Skeletal muscle satellite cell (primary cell): ENCODE data around the gene VAMP7.
"Not testable (repeated sequence)": the region's sequence is repeated elsewhere in the genome, so short reads cannot be mapped to it uniquely, and the experiment has no call there.

ENCODE experiments used
- H3K27me3 ChIP-seq: 2 replicates; pipeline ENCODE4 v1.7.0; 2013; ENCODE audit warnings: low read length; ENCODE audit not compliant: control insufficient read depth, insufficient read depth
- H3K36me3 ChIP-seq: 2 replicates; pipeline ENCODE4 v1.7.0; 2013; ENCODE audit warnings: mild to moderate bottlenecking, control low read depth, low read length; ENCODE audit not compliant: insufficient read depth
- H3K4me1 ChIP-seq: 2 replicates; pipeline ENCODE4 v1.7.0; 2013; ENCODE audit warnings: low read length; ENCODE audit not compliant: control insufficient read depth, insufficient read depth
- H3K4me2 ChIP-seq: 2 replicates; pipeline ENCODE4 v1.7.0; 2013; ENCODE audit warnings: mild to moderate bottlenecking, low read length
- H3K4me3 ChIP-seq: 2 replicates; pipeline ENCODE4 v1.7.0; 2013; ENCODE audit warnings: low read length
- H3K9ac ChIP-seq: 2 replicates; pipeline ENCODE4 v1.7.0; 2013; ENCODE audit warnings: mild to moderate bottlenecking, low read depth, low read length, moderate library complexity
- H3K9me3 ChIP-seq: replicated peaks from 2 replicates; pipeline ENCODE4 v1.7.0; 2013; ENCODE audit warnings: mild to moderate bottlenecking, control low read depth, low read length

VAMP7 gene

GRCh38 chrX:155923200-155923599, 42.1 kb downstream of the VAMP7 start:
- peaks cover 15% of the 10 kb centered on the region for H3K36me3 ChIP-seq

GRCh38 chrX:155930852-155931618, 49.9 kb downstream of the VAMP7 start:
- H3K4me2 ChIP-seq, H3K9me3 ChIP-seq, H3K27me3 ChIP-seq, H3K36me3 ChIP-seq, H3K4me3 ChIP-seq, H3K4me1 ChIP-seq, H3K9ac ChIP-seq: not testable (repeated sequence)

More at GRCh38 chrX:155923200-155923599, 42.1 kb downstream of the VAMP7 start:
- Histone ChIP-seq H3K27me3 (no peaks in the 10 kb centered on the region), H3K4me3 (no peak overlapping the region), H3K9me3 (peaks cover under 1% of the 10 kb centered on the region), H3K4me2 (no peak overlapping the region), H3K4me1 (no peaks in the 10 kb centered on the region), H3K9ac (no peak overlapping the region)

- Histone ChIP-seq H3K4me1 (no peaks in the 10 kb centered on the region), H3K4me2 (no peak overlapping the region), H3K4me3 (no peak overlapping the region), H3K9ac (no peak overlapping the region), H3K9me3 (no peaks in the 10 kb centered on the region), H3K36me3 (no peaks in the 10 kb centered on the region), H3K27me3 (no peaks in the 10 kb centered on the region)
Measured at GRCh38 chrX:155938132-155938531, 57.0 kb downstream of the VAMP7 start.

GRCh38 chrX:155949098-155949497, 68.0 kb downstream of the VAMP7 start:
- Histone ChIP-seq H3K27me3 (no peaks in the 10 kb centered on the region), H3K4me3 (no peak overlapping the region), H3K9ac (no peak overlapping the region), H3K9me3 (no peaks in the 10 kb centered on the region), H3K36me3 (no peaks in the 10 kb centered on the region), H3K4me1 (no peaks in the 10 kb centered on the region), H3K4me2 (no peak overlapping the region)

- Histone ChIP-seq H3K4me2 (no peak overlapping the region), H3K4me3 (no peak overlapping the region), H3K27me3 (no peaks in the 10 kb centered on the region), H3K4me1 (no peaks in the 10 kb centered on the region), H3K9me3 (no peaks in the 10 kb centered on the region), H3K36me3 (no peaks in the 10 kb centered on the region), H3K9ac (no peak overlapping the region)
Measured at GRCh38 chrX:155951237-155951789, 70.2 kb downstream of the VAMP7 start.

- Histone ChIP-seq H3K9ac (no peak overlapping the region), H3K4me2 (no peak overlapping the region), H3K27me3 (no peaks in the 10 kb centered on the region), H3K4me1 (no peaks in the 10 kb centered on the region), H3K9me3 (no peaks in the 10 kb centered on the region), H3K4me3 (no peak overlapping the region), H3K36me3 (no peaks in the 10 kb centered on the region)
Measured at GRCh38 chrX:155953055-155953454, 71.9 kb downstream of the VAMP7 start.

- Histone ChIP-seq H3K9me3 (no peaks in the 10 kb centered on the region), H3K4me3 (no peak overlapping the region), H3K4me1 (no peaks in the 10 kb centered on the region), H3K4me2 (no peak overlapping the region), H3K9ac (no peak overlapping the region), H3K36me3 (no peaks in the 10 kb centered on the region), H3K27me3 (no peaks in the 10 kb centered on the region)
Measured at GRCh38 chrX:155954793-155955192, 73.6 kb downstream of the VAMP7 start.

GRCh38 chrX:155956099-155956498, 75.0 kb downstream of the VAMP7 start:
- Histone ChIP-seq H3K9me3 (no peaks in the 10 kb centered on the region), H3K27me3 (no peaks in the 10 kb centered on the region), H3K4me1 (no peaks in the 10 kb centered on the region), H3K4me2 (no peak overlapping the region), H3K4me3 (no peak overlapping the region), H3K36me3 (no peaks in the 10 kb centered on the region), H3K9ac (no peak overlapping the region)

GRCh38 chrX:155956649-155957048, 75.5 kb downstream of the VAMP7 start:
- no peak overlapping the region for H3K9ac ChIP-seq
- no peaks in the 10 kb centered on the region for H3K4me1 ChIP-seq
- no peak overlapping the region for H3K4me3 ChIP-seq
- H3K36me3 ChIP-seq: no peaks in the 10 kb centered on the region
- no peaks in the 10 kb centered on the region for H3K9me3 ChIP-seq
- H3K27me3 ChIP-seq: no peaks in the 10 kb centered on the region
- no peak overlapping the region for H3K4me2 ChIP-seq

- Histone ChIP-seq H3K36me3 (no peaks in the 10 kb centered on the region), H3K9ac (no peak overlapping the region), H3K9me3 (no peaks in the 10 kb centered on the region), H3K4me3 (no peak overlapping the region), H3K4me2 (no peak overlapping the region), H3K4me1 (no peaks in the 10 kb centered on the region), H3K27me3 (no peaks in the 10 kb centered on the region)
Measured at GRCh38 chrX:155957843-155958242, 76.7 kb downstream of the VAMP7 start.

- no peak overlapping the region for H3K4me3 ChIP-seq
- no peaks in the 10 kb centered on the region for H3K4me1 ChIP-seq
- H3K4me2 ChIP-seq: no peak overlapping the region
- no peaks in the 10 kb centered on the region for H3K36me3 ChIP-seq
- H3K27me3 ChIP-seq: no peaks in the 10 kb centered on the region
- H3K9me3 ChIP-seq: no peaks in the 10 kb centered on the region
- H3K9ac ChIP-seq: no peak overlapping the region
Measured at GRCh38 chrX:155959018-155959587, 78.0 kb downstream of the VAMP7 start.

GRCh38 chrX:155962906-155963305, 81.8 kb downstream of the VAMP7 start:
- Histone ChIP-seq H3K4me1 (no peaks in the 10 kb centered on the region), H3K9me3 (no peaks in the 10 kb centered on the region), H3K27me3 (no peaks in the 10 kb centered on the region), H3K4me3 (no peak overlapping the region), H3K4me2 (no peak overlapping the region), H3K9ac (no peak overlapping the region), H3K36me3 (no peaks in the 10 kb centered on the region)
